PFSK-1 (cell line): ENCODE data around the gene LDB2.

Experiments
- FOXP2 ChIP-seq: optimal IDR thresholded peaks from 2 replicates; pipeline ENCODE3; 2011; ENCODE audit warnings: borderline replicate concordance, control low read depth, inconsistent platforms; ENCODE audit not compliant: insufficient read depth; ENCODE audit errors: extremely low read length, extremely low read depth
- POLR2AphosphoS5 ChIP-seq: IDR thresholded peaks from 2 replicates; pipeline ENCODE4 v1.6.1; 2012; ENCODE audit warnings: low read depth, mild to moderate bottlenecking, control low read depth, low read length, moderate library complexity
- SIN3A ChIP-seq: IDR thresholded peaks from 2 replicates; pipeline ENCODE4 v1.6.1; 2012; ENCODE audit warnings: mild to moderate bottlenecking, low read length, moderate library complexity, borderline replicate concordance; ENCODE audit not compliant: insufficient read depth
- TAF1 ChIP-seq: IDR thresholded peaks from 2 replicates; pipeline ENCODE4 v1.6.1; 2012; ENCODE audit warnings: low read length, control low read depth, borderline replicate concordance; ENCODE audit not compliant: insufficient read depth
- TF ChIP-seq, protein P1 (sequence below), 2 experiments: IDR thresholded peaks; 2 replicates each; pipeline versions ENCODE4 v1.6.1 to v1.8.0; 2011 to 2012; ENCODE audit warnings: low read depth in 2 of 2, low read length in 2 of 2, control low read depth in 1 of 2, inconsistent platforms in 1 of 2, mild to moderate bottlenecking in 1 of 2, moderate library complexity in 1 of 2; ENCODE audit not compliant: insufficient read depth in 1 of 2

- no peak for TF ChIP-seq POLR2AphosphoS5
- TF ChIP-seq SIN3A, result no peak
- TF ChIP-seq, protein P1, sequence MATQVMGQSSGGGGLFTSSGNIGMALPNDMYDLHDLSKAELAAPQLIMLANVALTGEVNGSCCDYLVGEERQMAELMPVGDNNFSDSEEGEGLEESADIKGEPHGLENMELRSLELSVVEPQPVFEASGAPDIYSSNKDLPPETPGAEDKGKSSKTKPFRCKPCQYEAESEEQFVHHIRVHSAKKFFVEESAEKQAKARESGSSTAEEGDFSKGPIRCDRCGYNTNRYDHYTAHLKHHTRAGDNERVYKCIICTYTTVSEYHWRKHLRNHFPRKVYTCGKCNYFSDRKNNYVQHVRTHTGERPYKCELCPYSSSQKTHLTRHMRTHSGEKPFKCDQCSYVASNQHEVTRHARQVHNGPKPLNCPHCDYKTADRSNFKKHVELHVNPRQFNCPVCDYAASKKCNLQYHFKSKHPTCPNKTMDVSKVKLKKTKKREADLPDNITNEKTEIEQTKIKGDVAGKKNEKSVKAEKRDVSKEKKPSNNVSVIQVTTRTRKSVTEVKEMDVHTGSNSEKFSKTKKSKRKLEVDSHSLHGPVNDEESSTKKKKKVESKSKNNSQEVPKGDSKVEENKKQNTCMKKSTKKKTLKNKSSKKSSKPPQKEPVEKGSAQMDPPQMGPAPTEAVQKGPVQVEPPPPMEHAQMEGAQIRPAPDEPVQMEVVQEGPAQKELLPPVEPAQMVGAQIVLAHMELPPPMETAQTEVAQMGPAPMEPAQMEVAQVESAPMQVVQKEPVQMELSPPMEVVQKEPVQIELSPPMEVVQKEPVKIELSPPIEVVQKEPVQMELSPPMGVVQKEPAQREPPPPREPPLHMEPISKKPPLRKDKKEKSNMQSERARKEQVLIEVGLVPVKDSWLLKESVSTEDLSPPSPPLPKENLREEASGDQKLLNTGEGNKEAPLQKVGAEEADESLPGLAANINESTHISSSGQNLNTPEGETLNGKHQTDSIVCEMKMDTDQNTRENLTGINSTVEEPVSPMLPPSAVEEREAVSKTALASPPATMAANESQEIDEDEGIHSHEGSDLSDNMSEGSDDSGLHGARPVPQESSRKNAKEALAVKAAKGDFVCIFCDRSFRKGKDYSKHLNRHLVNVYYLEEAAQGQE (IDR thresholded peaks at IDR 0.05; ENCODE audit: insufficient read depth in 1 of 2, low read depth in 2 of 2, low read length in 2 of 2), result no peak
- TF ChIP-seq TAF1, result no peak
- TF ChIP-seq FOXP2, result no peak
These were observed 10.6 kb downstream of the LDB2 start for GRCh38 chr4:16887887-16888286.
